ENCODE data around the gene INTS1.

- TF ChIP-seq MAX (IDR thresholded peaks at IDR 0.05), result no peak
- TF ChIP-seq CTCF (IDR thresholded peaks at IDR 0.05), result no peak; the same call in 2 of the 3 replicates
- TF ChIP-seq ZFP36 (IDR thresholded peaks at IDR 0.05; ENCODE audit: borderline replicate concordance, partially characterized antibody), result no peak
- no peak for TF ChIP-seq JUNB (IDR thresholded peaks at IDR 0.05)
- no peak for TF ChIP-seq EP300 (IDR thresholded peaks at IDR 0.05)
- TF ChIP-seq PHF8 (IDR thresholded peaks at IDR 0.05; ENCODE audit: borderline replicate concordance, low read depth), result no peak
- TF ChIP-seq HOXA7 (CRISPR knock-in tag; IDR thresholded peaks at IDR 0.05), result no peak
- TF ChIP-seq NPAS2 (CRISPR knock-in tag; IDR thresholded peaks at IDR 0.05; ENCODE audit: borderline replicate concordance), result no peak
- no peak for TF ChIP-seq RCOR1 (IDR thresholded peaks at IDR 0.05; ENCODE audit: low read depth, low read length)
These were observed 38.1 kb upstream of the INTS1 start for GRCh38 chr7:1542329-1542728.

Measured in A549 (cell line).